Medulla oblongata (tissue), 1 donor: Measurements from ENCODE around the gene CYSRT1.

Experiments
- DNase-seq: peaks from one replicate; pipeline ENCODE4 v3.0.0-alpha.2; 2015; ENCODE audit errors: extremely low spot score

Gene CYSRT1

DNA sequence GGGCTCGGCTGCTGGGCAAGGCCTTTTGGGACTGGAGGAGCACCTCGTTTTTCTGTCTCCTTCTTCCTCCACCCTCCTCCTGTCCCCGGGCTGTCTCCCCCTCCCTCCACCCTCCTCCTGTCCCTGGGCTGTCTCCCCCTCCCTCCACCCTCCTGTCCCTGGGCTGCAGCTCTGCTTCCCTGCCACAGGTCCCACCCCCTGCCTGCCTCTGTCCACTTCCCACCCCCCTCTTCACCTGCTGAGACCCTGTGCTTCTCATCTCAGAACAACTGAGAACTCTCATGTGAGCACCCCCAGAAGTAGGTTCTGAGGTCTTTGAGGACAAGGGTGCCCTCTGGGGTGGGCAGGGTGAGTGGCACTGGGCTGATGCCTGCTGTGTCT, 46.7 kb downstream of the CYSRT1 start:
- no peak for DNase-seq

DNA sequence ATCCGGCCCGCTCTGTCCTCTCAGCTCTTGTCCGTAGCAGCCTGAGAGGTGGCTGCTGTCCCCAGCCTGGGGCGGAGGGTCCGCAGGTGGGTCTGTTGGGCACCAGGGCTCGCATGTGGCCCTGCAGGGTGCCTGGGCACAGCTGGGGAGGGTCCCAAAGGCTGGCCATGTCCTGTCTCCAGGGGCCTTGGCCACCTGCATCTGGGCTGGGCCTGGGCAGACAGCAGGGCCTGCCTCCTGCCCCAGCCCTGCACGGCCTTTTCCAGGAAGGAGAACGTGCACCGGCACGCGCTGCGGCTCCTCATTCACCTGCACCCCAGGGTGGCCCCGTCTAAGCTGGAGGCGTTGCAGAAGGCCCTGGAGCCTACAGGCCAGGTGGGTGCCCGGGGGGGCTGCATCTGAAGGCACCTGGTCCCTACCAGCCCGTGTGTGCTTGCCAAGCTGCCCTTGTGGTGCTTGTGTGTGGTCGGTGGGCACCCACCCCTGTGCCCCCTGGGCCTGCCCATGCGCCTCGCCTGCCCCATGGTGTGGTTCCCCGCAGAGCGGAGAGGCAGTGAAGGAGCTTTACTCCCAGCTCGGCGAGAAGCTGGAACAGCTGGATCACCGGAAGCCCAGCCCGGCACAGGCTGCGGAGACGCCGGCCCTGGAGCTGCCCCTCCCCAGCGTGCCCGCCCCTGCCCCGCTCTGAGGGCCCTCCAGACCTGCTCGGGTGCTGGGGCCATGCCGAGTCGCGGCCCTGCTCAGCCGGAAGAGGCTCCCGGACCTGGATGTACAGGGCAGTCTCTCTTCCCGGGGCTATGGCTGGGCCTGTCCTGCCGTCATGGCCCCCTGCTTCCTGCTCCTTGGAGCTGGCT, 47.5 kb downstream of the CYSRT1 start:
- DNase-seq, result no peak

DNA sequence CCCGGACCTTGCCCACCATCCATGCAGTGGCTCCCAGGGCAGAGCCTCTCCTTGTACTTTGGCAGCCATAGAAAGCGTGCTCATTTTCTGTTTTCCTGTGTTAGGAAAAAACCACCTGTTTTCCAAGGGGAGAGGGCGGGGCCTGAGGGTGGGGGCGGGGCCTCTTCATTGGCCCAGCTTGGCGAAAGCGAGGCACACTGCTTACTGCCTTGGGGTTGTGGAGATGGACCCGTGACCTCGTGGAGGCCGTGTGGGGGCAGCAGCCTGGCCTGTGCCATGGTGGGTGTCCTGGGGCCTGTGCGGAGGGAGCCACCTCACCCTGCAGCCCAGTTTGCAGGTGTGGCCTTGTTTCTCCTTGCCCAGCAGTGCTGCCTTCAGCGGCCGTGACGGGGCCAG, 48.1 kb downstream of the CYSRT1 start:
- DNase-seq, result no peak

DNA sequence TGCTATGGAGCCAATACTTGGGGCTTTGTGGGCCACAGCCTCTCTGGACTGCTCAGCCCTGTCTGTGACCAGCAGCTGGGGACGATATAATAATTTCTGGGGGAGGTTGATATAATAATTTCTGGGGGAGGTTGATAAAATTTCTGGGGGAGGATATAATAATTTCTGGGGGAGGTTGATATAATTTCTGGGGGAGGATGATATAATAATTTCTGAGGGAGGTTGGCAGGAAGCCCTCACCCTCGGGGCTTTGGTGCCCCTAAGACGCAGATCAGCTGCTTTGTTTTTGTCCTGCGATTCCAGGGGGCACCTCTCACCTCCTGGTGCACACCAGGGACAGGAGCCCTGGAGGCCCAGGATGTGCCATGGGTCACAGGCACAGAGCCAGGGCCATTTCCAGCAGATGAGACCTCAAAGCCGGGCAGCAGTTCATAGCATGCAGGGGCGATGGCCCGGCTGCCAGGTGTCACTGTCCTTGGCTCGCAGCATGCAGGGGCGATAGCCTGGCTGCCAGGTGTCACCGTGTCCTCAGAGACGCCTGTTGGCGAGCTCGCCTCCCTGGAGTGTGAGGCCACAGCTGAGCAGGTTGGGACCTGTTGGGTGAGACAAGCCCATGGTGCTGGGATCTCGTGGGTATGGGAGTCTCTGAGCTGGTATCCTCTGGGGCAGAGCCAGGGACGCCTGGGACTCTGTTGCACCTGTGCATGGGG, 48.8 kb downstream of the CYSRT1 start:
- DNase-seq, result no peak

DNA sequence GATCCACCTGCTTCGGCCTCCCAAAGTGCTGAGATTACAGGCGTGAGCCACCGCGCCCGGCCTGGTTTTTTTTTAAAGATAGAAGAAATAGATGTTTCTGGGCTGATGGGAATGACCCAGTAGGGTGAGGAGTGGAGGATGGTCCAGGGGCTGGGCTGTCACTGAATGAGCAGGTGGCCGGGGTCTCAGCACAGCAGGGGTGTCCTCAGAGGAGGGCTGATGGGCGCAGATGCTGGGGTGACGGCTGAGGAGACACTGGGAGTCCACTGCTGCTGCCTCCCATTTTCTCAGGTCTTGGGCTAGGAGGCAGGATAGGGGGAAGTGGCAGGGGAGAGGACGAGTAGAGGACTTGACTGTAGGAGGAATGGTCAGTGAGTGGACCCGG, 50.2 kb downstream of the CYSRT1 start:
- no peak for DNase-seq
